Activated gamma-delta T cell (primary cell): ENCODE data around the gene SRSF6.
"Not testable (repeated sequence)": the region's sequence is repeated elsewhere in the genome, so short reads cannot be mapped to it uniquely, and the experiment has no call there.

Source experiments
- DNase-seq: peaks from one replicate; lab custom pipeline; 2025; lab: John Stamatoyannopoulos, UW

Gene SRSF6

DNA sequence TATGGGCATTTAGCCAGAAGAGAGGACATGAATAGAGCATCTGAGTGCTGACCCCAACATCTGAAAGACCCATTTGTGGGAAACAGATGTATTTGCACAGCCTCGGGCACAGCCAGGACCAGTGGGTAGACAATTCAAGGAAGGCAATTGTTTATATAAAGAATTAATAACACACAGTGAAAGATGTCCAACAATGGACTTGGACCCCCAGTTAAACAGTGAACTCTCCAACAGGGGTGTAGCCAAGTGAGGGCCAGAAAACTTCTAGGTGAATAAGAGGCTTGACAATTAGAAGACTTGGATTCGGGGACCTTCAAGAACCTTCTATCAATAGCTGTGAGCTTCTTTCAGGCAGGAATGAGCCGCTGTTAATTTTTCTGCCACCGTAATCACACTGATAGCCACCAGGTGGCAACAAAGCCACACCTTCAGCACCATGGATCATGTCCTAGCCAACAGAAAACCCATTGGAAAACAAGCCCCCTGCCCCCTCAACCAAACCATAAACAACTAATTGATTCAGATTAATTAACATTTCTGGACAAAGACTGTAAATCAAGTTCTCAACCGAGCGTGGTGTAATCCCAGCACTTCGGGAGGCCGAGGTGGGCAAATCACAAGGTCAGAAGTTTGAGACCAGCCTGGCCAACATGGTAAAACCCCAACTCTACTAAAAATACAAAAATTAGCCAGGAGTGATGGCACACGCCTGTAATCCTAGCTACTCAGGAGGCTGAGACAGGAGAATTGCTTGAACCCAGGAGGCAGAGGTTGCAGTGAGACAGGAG is 8.8 kb upstream of the SRSF6 start:
- no peak for DNase-seq

GRCh38 chr20:43450841-43451799 is 6.6 kb upstream of the SRSF6 start:
- no peak for DNase-seq

DNA sequence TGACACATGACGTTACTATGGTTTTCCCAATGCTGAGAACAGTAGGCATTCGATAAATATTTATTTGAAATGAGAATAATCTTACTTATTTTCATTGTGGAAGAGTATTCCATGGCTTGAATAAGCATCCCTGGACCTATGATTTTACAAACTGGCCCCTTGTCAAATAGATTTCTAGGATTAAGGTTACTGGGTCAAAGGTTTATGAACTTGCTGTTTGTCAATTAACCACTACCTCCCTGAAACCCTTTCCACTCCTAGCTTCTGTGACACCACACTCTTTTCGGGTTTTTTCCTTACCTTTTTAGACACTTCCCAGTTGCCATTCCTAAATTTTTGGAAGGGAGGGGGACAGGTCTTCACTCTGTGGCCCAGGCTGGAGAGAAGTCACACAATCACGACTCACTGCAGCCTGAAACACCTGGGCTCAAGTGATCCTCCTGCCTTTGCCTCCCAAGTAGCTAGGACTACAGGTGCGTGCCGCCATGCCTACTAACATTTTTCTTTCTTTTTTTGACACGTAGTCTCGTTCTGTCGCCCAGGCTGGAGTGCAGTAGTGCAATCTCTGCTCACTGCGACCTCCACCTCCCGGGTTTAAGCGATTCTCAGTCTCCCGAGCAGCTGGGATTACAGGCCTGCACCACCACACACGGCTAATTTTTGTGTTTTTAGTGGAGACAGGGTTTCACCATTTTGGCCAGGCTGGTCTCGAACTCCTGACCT is 5.1 kb upstream of the SRSF6 start:
- no peak for DNase-seq

- DNase-seq = not testable (repeated sequence)
These were observed 1.4 kb upstream of the SRSF6 start for GRCh38 chr20:43456252-43456651.

- peak; percentile 27 for DNase-seq
These were observed 672 bp upstream of the SRSF6 start for GRCh38 chr20:43456809-43457639.

DNA sequence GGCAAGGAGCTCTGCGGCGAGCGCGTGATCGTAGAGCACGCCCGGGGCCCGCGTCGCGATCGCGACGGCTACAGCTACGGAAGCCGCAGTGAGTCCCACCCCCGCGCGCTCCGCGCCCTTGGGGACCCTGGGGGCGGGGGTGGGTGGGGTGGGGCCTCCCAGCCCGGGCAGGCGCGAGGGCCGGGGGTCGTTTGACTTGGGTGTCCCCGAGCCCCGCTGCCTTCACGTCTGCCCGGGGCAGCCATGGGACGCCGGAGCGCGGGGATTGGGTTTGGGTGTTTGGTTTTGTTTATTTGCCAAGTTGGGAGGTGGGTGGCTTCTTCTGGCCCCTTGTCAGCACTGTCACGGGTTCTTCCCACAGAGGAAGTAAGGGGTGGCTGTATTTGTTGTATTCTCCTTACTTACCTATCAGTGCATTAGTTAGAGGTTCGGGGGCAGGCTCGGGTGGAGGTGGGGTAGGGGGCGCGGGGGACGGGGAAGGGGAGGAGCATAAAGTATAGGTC is 777 bp downstream of the SRSF6 start:
- DNase-seq = no peak

GRCh38 chr20:43459022-43459942 is 1.6 kb downstream of the SRSF6 start:
- DNase-seq = no peak

- DNase-seq = no peak
These were observed 2.6 kb downstream of the SRSF6 start for GRCh38 chr20:43460172-43460829.

GRCh38 chr20:43460830-43461200 is 3.1 kb downstream of the SRSF6 start:
- no peak for DNase-seq

DNA sequence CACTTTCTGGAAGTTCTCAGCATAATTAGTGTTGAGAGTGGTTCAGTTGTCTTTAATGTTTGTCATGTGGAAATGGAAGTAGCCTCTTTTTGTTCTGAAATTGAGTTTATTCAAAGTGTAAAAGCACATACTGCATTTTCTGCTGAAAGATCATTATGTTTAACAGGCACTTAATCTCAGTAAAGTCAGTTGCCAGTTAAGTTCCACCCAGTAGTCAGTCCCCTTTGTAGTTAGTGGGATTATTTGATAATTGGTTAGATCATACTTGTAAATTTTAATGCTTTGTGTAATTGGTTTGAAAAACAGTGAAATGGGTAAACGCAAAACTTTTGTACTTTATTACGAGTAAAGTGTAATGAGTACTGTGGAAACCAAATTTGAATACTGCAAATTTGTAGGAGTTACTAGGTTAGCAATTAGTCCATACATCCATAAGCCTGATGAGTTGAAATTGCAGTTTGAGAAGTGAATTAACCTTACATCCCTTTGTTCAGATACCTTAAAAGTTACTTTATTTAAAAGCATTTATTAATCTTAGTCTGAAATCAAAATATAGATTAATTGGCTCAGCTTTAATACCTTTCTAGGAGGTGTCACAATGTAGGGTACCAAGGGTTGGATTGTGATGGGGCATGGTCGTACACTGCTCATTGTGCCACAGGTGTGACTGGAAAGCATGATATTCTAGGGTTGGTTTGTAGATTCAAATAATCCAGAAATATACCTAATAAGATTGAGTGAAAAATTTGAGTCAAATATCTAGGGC is 4.4 kb downstream of the SRSF6 start:
- DNase-seq = no peak

DNA sequence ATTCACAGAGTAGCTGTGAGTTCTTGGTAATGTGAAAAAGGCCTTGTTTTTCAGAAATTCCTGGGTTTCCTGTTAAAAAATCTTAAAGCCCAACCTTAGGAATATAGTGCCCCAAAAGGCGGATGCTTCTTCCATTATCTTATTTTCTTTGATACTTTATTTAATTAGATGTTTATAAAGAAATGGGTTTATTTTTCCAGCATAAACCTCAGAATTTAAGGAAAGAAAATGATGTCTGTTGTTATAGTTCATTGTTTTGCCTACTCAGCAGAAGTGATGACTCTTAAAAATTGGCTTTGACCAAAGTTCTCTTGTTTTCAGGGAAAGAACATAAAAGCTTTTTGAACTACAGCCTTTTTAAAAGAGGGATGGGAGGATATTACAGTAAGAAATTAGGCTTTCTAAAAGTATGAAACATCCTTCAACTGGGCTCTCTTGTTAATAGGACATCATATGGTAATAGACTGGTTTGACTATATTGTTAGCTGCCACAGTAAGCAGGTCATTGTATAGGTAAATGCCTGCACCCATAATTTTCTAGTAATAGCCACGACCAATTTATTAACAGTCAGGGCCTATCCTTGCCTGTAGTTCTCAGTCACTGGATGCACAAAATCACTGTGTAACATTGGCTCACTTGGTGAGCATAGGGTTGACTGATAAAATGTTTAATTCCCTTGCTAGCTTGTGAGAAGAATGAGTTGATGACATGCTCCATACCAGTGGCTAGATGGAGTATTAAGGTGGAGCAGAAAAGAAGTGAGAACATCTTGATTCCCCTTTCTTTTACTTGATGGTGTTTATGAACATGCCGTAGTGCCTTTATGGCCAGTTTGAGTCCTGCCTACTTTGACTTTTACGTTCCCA is 5.2 kb downstream of the SRSF6 start:
- DNase-seq = no peak

DNA sequence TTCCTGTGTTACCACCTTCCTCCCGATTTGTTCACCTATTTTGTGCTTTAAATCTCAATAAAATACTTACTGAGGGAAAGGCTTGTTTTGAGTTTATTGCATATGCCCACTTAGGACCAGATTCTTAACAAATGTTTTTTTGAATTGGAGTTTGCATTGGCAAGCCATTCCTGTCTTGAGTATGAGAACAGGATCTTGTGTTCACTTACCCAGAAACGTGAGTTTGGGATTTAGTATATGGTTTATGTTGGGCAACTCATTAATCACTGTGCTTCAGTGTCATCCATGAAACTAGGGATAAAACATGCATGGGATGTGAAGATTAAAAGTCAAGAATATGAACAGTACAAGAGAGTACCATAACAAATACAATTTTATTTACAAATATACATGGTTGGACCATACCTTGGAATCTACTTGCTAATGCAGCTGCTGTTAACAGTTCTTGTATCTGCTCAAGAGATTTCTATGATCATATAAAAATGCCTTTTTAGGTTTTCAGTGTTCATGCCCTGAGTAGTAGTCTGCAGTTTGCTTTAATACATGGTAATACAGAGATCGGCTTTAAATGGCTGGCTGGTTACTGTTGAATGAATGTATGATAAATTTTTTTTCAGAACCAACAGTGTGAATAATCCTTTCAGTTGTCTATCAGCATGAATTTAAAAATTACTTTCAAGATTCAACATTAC is 6.0 kb downstream of the SRSF6 start:
- DNase-seq = no peak

GRCh38 chr20:43464219-43464790 is 6.6 kb downstream of the SRSF6 start:
- no peak for DNase-seq

DNA sequence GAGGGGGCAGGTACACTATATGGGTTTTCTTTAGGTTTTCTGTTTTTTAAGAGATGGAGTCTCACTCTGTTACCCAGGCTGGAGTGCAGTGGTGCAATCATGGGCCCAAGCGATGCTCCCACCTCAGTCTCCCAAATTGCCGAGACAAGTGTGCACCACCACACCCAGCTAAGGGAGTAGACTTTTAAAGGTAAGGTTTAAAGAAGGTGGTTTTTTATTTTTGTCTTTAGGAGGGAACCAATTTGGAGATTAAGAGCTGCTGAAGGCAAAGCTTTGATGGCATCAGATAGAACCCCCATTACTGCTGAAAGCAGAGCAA is 7.9 kb downstream of the SRSF6 start:
- DNase-seq = no peak

DNA sequence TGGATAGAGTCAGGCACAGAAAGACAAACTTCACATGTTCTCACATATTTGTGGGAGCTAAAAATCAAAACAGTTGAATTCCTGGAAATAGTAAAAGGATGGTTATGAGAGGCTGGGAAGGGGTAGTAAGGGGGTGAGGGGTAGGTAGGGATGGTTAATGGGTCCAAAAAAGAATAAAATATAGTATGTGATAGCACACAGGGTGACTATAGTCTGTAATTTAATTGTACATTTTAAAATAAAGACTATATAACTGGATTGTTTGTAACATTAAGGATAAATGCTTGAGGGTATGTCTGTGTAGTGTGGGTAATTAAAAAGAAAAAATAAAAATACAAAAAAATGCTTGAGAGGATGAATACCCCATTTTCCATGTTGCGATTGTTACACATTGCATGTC is 9.9 kb downstream of the SRSF6 start:
- no peak for DNase-seq

DNA sequence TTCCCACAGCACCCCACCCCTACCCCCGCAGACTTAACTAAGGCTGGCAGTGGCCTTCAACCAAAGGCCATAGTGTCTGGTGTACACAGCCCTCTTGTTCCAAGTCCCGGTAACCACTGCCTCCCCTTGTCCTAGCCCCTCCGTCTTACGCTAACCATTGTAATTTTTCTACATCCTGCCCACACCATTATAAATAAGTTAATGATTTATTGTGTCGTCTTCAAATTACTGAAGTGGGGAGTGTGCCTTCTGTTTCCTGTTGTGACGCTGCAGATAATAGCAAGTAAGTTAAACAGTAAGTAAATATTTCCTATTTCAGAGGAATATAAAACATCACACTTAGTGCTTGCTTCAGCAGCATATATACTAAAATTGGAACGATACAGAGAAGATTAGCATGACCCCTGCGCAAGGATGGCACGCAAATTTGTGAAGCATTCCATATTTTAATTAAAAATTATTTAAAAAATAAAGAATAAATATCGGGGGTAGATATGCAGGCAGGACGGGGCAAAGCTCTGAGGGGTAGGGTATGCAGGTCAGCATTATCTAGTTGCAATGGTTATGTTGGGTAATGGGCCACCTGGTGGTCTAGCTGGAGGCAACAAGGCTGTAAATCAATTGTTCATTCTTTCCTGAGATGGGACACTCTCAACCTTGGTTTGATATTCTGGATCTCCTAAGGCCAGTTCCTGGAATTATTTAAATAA is 15.1 kb downstream of the SRSF6 start:
- no peak for DNase-seq

DNA sequence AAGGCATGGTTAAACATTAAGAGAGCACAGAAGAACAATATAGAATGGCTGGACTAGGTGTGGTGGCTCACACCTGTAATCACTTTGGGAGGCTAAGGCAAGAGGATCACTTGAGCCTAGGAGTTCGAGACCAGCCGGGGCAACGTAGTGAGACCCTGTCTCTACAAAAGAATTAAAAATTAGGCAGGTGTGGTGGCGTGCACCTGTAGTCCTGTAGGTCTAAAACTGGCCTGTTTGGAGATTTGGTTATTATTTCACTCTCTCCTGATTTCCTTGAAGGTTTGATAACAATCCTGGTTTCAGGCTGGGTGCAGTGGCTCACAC is 15.6 kb downstream of the SRSF6 start:
- DNase-seq = no peak
